ENCODE results near the gene GBP4.
"Not testable (repeated sequence)": the region's sequence is repeated elsewhere in the genome, so short reads cannot be mapped to it uniquely, and the experiment has no call there.

Gene GBP4

GRCh38 chr1:89198491-89199072 lies at the start of gene GBP4:
Gene GBP4, minus strand, starts transcription at chr1:89198942. Its CDS starts 108 bp downstream, at chr1:89198834.
- no peak for TF ChIP-seq CTCF (IDR thresholded peaks at IDR 0.05; ENCODE audit: low read depth, low read length, missing control alignments)
- peak within 1 kb of the TSS; percentile 54 for H3K4me3 ChIP-seq (ENCODE audit: low read depth, low read length)

GRCh38 chr1:89243046-89243445 lies 44.3 kb upstream of the GBP4 start:
- H3K4me3 ChIP-seq (ENCODE audit: low read depth, low read length) = no peak overlapping the region
- TF ChIP-seq CTCF (IDR thresholded peaks at IDR 0.05; ENCODE audit: low read depth, low read length, missing control alignments) = no peak

More at GRCh38 chr1:89198491-89199072, at the start of gene GBP4:
- peak; percentile 42 for DNase-seq (ENCODE audit: low read depth)

GRCh38 chr1:89221341-89221740 lies 22.6 kb upstream of the GBP4 start:
- TF ChIP-seq CTCF (IDR thresholded peaks at IDR 0.05; ENCODE audit: low read depth, low read length, missing control alignments) = no peak
- no peak for DNase-seq (ENCODE audit: low read depth)
- H3K4me3 ChIP-seq (ENCODE audit: low read depth, low read length) = no peak overlapping the region

More at GRCh38 chr1:89243046-89243445, 44.3 kb upstream of the GBP4 start:
- no peak for DNase-seq (ENCODE audit: low read depth)

GRCh38 chr1:89219851-89220250 lies 21.1 kb upstream of the GBP4 start:
- not testable (repeated sequence) for H3K4me3 ChIP-seq (ENCODE audit: low read depth, low read length); DNase-seq (ENCODE audit: low read depth)

- not testable (repeated sequence) for DNase-seq (ENCODE audit: low read depth); H3K4me3 ChIP-seq (ENCODE audit: low read depth, low read length)
Observed at GRCh38 chr1:89218941-89219340, 20.2 kb upstream of the GBP4 start.

- DNase-seq (ENCODE audit: low read depth) = no peak
- TF ChIP-seq CTCF (IDR thresholded peaks at IDR 0.05; ENCODE audit: low read depth, low read length, missing control alignments) = no peak
- no peak overlapping the region for H3K4me3 ChIP-seq (ENCODE audit: low read depth, low read length)
Observed at GRCh38 chr1:89213347-89213746, 14.6 kb upstream of the GBP4 start.

- no peak overlapping the region for H3K4me3 ChIP-seq (ENCODE audit: low read depth, low read length)
- no peak for TF ChIP-seq CTCF (IDR thresholded peaks at IDR 0.05; ENCODE audit: low read depth, low read length, missing control alignments)
- DNase-seq (ENCODE audit: low read depth) = no peak
Observed at GRCh38 chr1:89211035-89211634, 12.4 kb upstream of the GBP4 start.

GRCh38 chr1:89206373-89206772 lies 7.6 kb upstream of the GBP4 start:
- H3K4me3 ChIP-seq (ENCODE audit: low read depth, low read length) = no peak overlapping the region
- no peak for DNase-seq (ENCODE audit: low read depth)
- TF ChIP-seq CTCF (IDR thresholded peaks at IDR 0.05; ENCODE audit: low read depth, low read length, missing control alignments) = no peak

All from GM12864 (cell line).